K562 (cell line): ENCODE results near the gene PEPD. TPM values are rescaled to one million over a fixed set of nuclear protein-coding genes. Genes with fewer than 3 reads are reported as not detected.

Experiments used
- C11orf30 ChIP-seq: fragments of 450-650 bp; IDR thresholded peaks from 2 replicates; pipeline ENCODE4 v1.6.1; 2016; ENCODE audit warnings: low read depth, mild to moderate bottlenecking
- HNRNPLL ChIP-seq: fragments of 200-400 bp; formaldehyde crosslinking; IDR thresholded peaks from 2 replicates; pipeline ENCODE4 v1.6.1; 2017; ENCODE audit warnings: low read length, low read depth, mild to moderate bottlenecking; ENCODE audit not compliant: poor library complexity, severe bottlenecking
- MGA ChIP-seq: fragments of 450-650 bp; IDR thresholded peaks from 2 replicates; pipeline ENCODE4 v1.6.1; 2016; ENCODE audit warnings: mild to moderate bottlenecking, moderate library complexity
- ZNF316 ChIP-seq: fragments of 450-650 bp; IDR thresholded peaks from 2 replicates; pipeline ENCODE4 v1.6.1; 2016
- polyA plus RNA-seq, 8 experiments: library from polyadenylated mRNA; depleted of rRNA in 4 of 8; stranded (reverse) in 5 of 8; unstranded in 3 of 8; fragments of >200 nt; fragmentation: Nextera tagmentation in 2 of 8; fragmentation: Illumina TruSeq in 1 of 8; extraction: Ambion mirVana in 2 of 8; extraction: Trizol in 1 of 8; gene quantifications; 2 replicates each; pipeline versions ENCODE4 v1.2.1 to v1.2.3, GENCODE V29; 2011 to 2014; ENCODE audit warnings: inconsistent platforms in 1 of 8, missing spikeins in 1 of 8
- total RNA-seq, 7 experiments: library from RNA; depleted of rRNA in 6 of 7; stranded (reverse); fragments of >200 nt in 6 of 7; fragmentation: Illumina TruSeq in 2 of 7; extraction: Trizol in 2 of 7; gene quantifications; 2 replicates each; pipeline versions ENCODE4 v1.2.1 to v1.2.3, GENCODE V29; 2011 to 2021; ENCODE audit warnings: low replicate concordance in 1 of 7

Gene PEPD
- total and polyA plus RNA-seq, 9 of the 15 experiments (the other 6 are each of a cell fraction or from before 2014, with no cell fraction given) = 1.3 to 19.2 (median 16.0) TPM

- TF ChIP-seq MGA (0 out of 2 replicates have a peak, but pooled peaks have one; percentile 21), HNRNPLL (no peak), ZNF316 (peak; percentile 87), C11orf30 (peak; percentile 83)
Observed at GRCh38 chr19:33444562-33445441, 76.8 kb downstream of the PEPD start (continued).
